K562 (cell line): ENCODE measurements around the gene FAM53C.

Experiments used
- GABPA ChIP-seq: fragments of 200-800 bp; sonication (Bioruptor generic); conservative IDR thresholded peaks from 2 replicates; pipeline ENCODE4 v1.6.1; 2016; ENCODE audit warnings: low read depth, missing genetic modification characterization, missing compliant biosample characterization
- TF ChIP-seq, protein P1 (sequence below): fragments of 450-650 bp; conservative IDR thresholded peaks from 2 replicates; pipeline ENCODE4 v1.6.1; 2016; ENCODE audit warnings: missing genetic modification characterization, low read depth, mild to moderate bottlenecking, missing compliant biosample characterization, moderate library complexity

DNA sequence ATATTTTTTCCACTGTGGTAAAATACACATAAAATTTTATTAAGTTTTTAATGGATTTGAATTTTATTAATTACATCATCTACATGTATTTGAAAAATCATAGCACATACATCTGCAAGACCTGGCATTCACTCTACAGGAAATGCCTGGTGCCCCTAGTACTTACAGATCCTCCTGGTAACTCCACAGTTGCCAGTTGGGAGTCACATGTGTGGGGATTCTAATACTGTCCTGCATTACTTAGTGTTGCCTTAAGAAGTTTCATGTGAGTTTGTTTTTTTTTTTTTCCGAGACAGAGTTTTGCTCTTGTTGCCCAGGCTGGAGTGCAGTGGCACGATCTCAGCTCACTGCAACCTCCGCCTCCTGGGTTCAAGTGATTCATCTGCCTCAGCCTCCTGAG, 32.5 kb downstream of the FAM53C start:
- TF ChIP-seq GABPA: no peak
- TF ChIP-seq, protein P1, sequence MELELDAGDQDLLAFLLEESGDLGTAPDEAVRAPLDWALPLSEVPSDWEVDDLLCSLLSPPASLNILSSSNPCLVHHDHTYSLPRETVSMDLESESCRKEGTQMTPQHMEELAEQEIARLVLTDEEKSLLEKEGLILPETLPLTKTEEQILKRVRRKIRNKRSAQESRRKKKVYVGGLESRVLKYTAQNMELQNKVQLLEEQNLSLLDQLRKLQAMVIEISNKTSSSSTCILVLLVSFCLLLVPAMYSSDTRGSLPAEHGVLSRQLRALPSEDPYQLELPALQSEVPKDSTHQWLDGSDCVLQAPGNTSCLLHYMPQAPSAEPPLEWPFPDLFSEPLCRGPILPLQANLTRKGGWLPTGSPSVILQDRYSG: no peak
